ENCODE measurements around the gene STIM1.
A peak's percentile ranks its signal among the peaks of the same experiment; 100 is the strongest.
"Not testable (repeated sequence)": the region's sequence is repeated elsewhere in the genome, so short reads cannot be mapped to it uniquely, and the experiment has no call there.

The STIM1 gene

DNA sequence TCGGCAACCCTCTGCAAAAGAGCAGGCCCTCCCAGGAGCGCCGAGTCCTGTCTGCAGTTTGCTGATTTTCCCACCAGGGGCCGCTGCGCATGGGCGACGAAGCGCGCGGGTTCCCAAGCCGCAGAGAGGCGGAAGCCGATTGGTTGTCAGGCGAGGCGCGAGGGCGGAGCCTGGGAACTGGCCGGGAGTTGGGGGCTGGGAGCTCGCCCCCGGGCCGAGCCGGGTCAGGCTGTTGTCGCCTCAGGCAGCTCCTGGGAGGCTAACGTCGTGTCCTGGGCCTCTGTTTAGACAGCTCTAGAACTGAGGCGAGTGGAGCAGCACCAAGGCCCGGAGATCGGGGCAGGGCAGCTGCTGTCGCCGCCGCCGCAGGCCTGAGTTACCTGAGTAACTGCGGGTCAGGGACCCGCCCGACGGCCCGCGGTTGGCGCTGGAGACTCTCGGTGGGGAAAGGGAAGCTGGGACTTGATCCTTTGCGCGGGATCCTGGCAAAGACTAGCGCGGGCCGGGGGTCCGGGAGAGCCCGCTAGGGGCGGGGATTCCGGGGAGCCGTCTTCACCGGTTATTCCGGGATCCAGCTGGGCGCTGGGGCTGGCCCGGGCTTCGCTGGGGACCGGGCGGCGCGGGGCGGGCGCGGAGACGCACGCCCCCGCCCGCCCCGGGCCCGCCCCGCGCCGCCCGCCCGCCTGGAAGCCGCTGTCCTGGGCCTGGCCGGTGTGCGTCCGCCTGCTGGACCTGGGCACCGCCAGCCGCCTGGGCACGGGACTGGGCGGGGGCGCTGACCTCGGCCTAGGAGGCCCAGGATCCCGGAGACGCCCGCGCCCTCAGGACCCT lies at the start of gene STIM1:
Gene STIM1 (plus strand): TSS at position 688 of the 831 bp plus-strand sequence. CDS start 607 bp downstream, outside the sequence.
- DNase-seq = peak; percentile 92

GRCh38 chr11:3807909-3808860 lies 47.3 kb upstream of the STIM1 start, which contains the start of gene PGAP2:
PGAP2 (plus strand) TSS chr11:3808560; CDS start chr11:3811260, 2,700 bp downstream.
- DNase-seq = peak; percentile 58

DNA sequence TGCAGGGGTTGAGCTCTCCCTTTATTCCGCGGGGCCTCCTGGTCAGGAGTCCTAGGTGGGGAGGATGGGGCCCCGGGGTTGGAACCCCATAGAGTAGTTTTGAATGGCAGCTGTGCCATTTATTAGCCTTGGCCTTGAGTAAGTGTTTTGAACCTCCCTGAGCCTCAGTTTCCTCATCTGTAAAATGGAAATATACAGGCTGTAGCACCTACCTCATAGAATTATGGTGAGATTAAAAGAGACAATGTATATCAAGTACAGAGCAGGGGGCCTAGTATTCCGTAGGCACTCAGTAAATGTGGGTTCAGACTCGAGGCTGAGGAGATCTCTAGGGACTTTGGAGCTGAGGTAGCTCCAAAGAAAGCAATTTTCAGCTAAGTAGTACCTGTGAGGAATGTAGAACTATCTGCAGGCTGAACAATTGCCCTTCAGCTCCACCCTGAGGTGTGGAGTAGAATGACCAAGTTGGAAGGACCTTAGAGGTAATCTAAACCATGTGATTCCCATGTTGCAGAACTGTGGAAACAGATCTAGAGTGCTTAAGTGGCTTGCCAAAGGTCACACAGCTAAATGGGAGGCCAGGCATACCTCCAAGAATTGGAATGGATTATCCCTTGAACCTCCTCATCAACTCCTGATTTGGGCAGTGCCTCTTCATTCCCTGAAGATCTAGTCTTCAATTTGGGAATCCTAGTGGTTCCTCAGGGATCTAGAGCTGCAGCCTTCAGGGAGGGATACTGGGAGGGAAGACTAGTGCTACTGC lies 46.4 kb upstream of the STIM1 start:
- DNase-seq = peak; percentile 70

GRCh38 chr11:3809624-3809928 lies 45.9 kb upstream of the STIM1 start:
- no peak for DNase-seq

DNA sequence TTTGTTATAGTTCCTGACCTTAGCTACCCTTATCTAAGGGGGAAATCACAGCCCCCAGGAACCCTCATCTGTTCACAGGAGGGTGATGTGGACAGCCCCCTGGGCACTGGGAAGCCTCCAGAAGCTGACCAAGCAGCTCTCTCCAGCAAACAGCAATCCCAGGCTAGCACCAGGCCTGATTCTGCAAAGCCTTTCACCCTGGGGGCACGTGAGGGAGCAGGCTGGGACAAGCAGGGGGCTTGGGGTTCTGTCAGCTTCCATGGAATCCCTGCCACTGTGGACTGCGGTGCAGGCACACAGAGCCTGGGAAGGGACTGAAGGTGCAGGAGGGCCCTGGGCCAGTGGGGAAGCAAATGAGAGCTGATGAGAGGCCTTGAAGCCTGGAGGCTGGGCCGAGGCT lies 45.0 kb upstream of the STIM1 start:
- DNase-seq = no peak

DNA sequence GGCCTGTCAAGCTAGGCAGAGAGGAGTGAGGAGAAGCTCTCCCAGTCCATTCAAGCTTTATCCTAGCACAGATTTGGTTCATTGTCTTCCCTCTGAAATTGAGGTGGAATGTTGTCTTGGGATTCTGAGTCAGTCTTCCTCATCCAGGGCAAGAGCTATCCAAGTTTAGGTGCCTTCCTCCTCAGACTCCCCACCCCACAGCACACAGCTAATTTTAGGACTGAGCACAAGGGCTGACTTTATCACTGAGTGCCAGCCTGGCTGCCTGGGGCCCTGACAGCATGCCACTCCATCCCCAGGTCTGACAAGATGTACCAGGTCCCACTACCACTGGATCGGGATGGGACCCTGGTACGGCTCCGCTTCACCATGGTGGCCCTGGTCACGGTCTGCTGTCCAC lies 44.5 kb upstream of the STIM1 start:
- no peak for DNase-seq

- not testable (repeated sequence) for DNase-seq
These were observed 40.6 kb upstream of the STIM1 start for GRCh38 chr11:3814832-3815231.

DNA sequence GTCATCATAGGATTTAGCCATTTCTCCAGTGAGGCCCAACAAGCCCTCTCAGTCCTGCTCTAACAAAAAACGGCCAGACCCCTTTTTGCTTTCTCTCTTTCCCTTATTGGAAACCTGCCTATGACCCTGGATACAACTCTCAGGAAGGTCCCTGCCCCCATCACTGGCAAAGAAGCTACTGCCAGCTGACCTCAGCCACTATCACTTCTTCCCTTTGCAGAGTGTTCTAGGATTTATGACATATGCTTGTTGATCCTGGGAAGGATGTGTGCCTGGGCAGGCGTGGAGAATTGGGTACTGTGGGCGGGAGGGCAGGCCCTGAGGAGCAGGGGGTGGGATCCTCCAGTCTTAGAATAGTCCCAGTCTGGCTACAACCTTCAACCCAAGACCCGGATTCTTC lies 39.6 kb upstream of the STIM1 start:
- DNase-seq = no peak

- no peak for DNase-seq
These were observed 38.8 kb upstream of the STIM1 start for GRCh38 chr11:3816673-3817072.

DNA sequence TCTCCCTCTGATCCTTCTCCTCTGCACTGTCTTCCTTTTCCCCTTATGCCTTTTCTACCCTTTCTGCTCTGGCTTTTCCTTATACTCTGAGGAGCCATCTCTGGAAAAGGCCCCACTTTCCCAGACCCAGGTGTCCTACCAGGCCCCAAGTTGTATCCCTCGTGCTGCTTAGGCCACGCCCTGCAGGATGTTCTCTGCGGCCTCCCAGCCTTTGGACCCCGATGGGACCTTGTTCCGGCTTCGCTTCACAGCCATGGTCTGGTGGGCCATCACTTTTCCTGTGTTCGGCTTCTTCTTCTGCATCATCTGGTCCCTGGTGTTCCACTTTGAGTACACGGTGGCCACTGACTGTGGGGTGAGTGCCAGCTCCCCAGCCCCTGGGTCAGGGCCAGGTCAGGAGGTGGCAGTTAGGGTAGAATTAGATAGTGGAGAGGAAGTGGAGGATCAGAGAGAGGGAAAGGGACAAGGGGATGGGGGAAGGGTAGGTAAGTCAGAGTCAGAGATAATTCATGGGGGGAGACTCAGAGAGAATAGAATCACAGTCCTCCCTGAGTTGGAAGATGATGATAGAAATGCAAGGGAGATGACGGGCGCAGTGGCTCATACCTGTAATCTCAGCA lies 38.2 kb upstream of the STIM1 start:
- no peak for DNase-seq

- DNase-seq = no peak
These were observed 34.5 kb upstream of the STIM1 start for GRCh38 chr11:3820971-3821370.

DNA sequence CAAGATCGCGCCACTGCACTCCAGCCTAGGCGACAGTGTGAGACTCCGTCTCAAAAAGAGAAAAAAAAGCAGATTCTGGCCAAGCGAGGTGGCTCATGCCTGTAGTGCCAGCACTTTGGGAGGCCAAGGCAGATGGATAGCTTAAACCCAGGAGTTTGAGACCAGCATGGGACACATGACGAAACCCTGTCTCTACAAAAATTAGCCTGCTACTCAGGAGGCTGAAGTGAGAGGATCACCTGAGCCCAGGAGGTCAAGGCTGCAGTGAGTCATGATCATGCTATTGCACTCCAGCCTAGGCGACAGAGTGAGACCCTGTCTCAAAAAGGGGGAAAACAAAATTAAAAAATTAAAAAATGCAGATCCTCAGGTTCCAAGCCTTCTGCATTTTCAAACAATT lies 33.2 kb upstream of the STIM1 start:
- no peak for DNase-seq

DNA sequence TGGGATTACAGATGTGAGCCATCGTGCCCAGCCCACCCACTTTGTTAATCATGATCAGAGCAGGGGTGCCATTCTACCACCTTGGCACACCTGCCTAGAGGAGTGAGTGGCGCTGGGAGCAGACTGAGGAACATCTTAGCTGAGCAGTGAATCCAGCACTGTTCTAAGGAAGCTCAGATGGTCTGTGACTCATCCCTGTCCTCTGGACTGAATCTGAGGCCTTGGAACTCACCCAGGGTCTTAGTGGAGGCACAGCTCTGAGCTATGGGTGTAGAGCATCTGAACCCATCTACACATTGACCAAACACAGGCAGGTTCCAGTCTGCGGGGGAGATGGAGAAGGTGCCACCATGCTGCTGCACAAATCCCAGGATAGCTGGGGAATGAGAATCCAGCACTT lies 32.2 kb upstream of the STIM1 start:
- DNase-seq = no peak

- DNase-seq = no peak
These were observed 31.5 kb upstream of the STIM1 start for GRCh38 chr11:3823762-3824506.

DNA sequence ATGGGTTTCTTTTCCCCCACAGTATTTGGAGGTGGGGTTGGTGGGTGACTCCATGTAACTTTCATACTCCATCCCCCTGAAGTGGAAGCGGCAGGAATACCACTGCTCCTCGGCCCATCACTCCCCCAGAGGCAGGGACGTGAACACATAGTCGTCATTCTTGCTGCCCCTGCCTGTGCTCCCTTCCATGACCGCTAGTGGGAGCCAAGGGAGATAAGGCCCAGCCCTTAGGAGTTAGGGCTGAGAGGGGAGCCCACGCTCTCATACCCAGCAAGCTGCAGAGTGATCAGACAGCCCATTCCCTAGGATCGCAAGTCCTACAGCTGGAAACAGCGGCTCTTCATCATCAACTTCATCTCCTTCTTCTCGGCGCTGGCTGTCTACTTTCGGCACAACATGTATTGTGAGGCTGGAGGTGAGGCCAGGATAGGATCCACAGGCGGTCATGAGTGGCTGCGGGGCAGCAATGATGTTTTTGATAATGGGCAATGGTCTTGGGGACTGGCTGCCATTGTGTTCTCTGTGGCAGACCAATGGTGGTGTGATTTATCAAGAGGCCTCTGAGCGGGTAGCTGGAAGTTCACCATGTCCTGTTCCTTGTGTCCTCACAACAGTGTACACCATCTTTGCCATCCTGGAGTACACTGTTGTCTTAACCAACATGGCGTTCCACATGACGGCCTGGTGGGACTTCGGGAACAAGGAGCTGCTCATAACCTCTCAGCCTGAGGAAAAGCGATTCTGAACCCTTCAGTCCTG lies 30.6 kb upstream of the STIM1 start:
- DNase-seq = peak; percentile 60

DNA sequence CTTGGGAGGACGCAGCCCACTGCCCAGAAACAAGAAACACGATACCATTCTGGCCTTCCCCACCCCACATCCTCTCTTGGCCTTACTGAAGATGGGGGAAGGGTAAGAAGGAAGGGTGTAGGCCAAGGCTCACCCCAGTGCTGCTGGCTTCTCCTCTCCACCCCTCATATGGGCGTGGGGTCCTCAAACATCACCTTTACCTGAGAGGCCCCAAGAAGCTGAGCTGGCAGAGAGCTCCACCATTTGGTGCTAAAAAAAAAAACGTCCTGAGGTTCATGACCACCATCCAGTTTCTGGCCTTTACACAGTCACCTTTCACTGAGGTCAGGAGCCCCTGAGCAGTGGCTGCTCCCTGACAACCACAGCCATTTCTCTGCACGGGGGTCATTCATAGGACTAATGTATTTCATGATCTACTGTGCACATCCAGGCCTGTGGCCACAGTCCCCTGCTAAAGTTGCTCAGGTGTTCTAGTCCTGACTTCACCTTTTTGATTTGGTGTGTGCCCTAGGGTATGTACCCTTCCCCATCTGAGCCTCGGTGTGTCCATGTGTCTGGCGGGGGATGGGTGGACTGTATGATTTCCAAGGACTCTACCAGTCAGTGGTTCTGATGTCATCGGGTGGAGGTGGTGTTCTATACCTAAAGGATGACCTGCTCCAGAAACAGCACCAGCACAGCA lies 29.9 kb upstream of the STIM1 start:
- no peak for DNase-seq

- no peak for DNase-seq
These were observed 28.7 kb upstream of the STIM1 start for GRCh38 chr11:3826721-3827120.

DNA sequence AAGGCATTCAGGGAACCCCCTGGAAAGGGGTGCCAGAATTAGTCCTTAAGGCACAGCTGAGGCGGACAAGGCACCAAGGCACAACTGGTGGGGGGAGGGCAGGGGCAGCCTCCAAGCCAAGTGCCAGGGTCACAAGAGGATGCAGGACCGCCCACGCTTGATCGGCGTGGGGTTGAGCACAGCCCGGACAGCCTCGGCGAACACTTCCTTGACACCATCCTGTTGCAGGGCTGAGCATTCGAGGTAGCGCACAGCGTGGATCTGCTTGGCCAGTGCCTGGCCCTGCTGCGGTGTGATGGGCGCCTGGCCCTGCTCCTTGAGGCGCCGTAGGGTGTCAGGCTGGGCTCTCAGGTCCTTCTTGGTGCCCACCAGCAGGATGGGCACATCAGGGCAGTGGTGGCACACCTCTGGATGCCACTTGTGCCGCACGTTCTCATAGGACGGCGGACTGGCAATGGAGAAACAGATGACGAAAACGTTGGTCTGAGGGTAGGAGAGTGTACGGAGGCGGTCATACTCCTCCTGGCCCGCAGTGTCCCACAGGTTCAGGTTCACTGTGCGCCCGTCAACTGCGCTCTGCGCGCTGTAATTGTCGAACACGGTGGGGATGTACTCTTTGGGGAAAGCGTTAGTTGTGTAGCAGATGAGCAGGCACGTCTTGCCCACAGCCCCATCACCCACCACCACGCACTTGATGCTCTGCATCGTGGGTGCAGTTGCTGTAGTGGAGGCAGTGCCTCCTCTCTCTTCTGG lies 27.9 kb upstream of the STIM1 start:
- no peak for DNase-seq

DNA sequence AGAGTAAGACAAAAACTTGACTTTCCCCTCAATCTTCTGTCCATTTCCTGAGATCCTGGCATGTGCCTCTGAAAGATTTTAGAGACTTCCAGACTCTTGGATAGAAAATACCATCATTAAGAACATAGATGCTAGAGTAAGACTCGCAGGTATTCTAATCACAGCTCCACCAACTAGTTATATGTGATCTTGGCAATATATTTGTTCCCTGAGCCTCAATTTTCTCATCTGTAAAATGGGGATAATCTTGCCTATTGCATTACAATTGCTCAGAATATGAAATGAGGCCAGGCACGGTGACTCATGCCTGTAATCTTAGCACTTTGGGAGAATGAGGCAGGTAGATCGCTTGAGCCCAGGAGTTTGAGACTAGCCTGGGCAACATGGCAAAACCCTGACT lies 25.4 kb upstream of the STIM1 start:
- DNase-seq = no peak

DNA sequence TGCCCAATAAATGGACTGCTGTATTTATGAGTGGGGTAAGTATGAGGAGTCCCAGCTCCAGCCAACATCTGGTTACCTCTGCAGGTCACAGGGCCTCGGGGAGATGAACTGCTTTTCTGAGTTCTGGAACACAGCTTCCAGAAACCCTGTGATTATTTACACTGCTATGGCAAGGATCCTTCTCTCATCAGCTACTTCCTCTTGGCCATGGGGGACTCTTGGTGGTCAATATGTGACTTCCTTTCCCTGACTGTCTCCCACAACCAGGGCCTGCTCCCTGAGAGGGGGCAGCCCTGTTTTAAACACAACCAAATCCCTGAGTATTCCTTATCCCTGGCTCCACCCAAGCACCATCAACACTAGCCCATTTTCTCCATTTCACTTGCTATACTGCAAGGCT lies 24.7 kb upstream of the STIM1 start:
- no peak for DNase-seq

Measured in RPMI8226 (cell line).